Stimulated activated memory B cell treated with anti-CD40 and anti-IgM and Interleukin-4, amounts not matched to agents 10 μg/mL and 1 μg/mL and 100 μg/mL, for 72 hours (primary cell): Measurements from ENCODE around the gene CACNA1C.

Experiments used
- ATAC-seq: fragments of 150-1000 bp; cut with Tn5 transposase; 2 replicates; pipeline ENCODE4 v1.10.0; 2021
- H3K27ac Mint-ChIP-seq: one replicate; pipeline ENCODE4 v1.8.0; 2022; ENCODE audit warnings: mild to moderate bottlenecking, mixed read lengths
- H3K27me3 Mint-ChIP-seq: one replicate; pipeline ENCODE4 v1.8.0; 2022; ENCODE audit warnings: mixed read lengths
- H3K36me3 Mint-ChIP-seq: one replicate; pipeline ENCODE4 v1.8.0; 2022; ENCODE audit warnings: mixed read lengths
- H3K4me1 Mint-ChIP-seq: one replicate; pipeline ENCODE4 v1.8.0; 2022; ENCODE audit warnings: mixed read lengths
- H3K4me3 Mint-ChIP-seq: one replicate; pipeline ENCODE4 v1.8.0; 2022; ENCODE audit warnings: mild to moderate bottlenecking, moderate library complexity, mixed read lengths
- H3K9me3 Mint-ChIP-seq: one replicate; pipeline ENCODE4 v1.8.0; 2022; ENCODE audit warnings: mixed read lengths

Gene CACNA1C

GRCh38 chr12:2328661-2329060 lies 275.9 kb downstream of the CACNA1C start:
- no peaks in the 10 kb centered on the region for H3K36me3 Mint-ChIP-seq
- H3K9me3 Mint-ChIP-seq = no peaks in the 10 kb centered on the region

GRCh38 chr12:2329661-2330210 lies 276.9 kb downstream of the CACNA1C start:
- Mint-ChIP-seq H3K9me3 (no peaks in the 10 kb centered on the region), H3K4me3 (no peak overlapping the region), H3K36me3 (no peaks in the 10 kb centered on the region), H3K4me1 (no peaks in the 10 kb centered on the region), H3K27ac (no peak overlapping the region), H3K27me3 (peaks cover 47% of the 10 kb centered on the region)
- no peak for ATAC-seq

More at GRCh38 chr12:2328661-2329060, 275.9 kb downstream of the CACNA1C start:
- no peak overlapping the region for H3K27ac Mint-ChIP-seq
- H3K4me1 Mint-ChIP-seq = no peaks in the 10 kb centered on the region
- peaks cover 57% of the 10 kb centered on the region for H3K27me3 Mint-ChIP-seq
- H3K4me3 Mint-ChIP-seq = no peak overlapping the region
- ATAC-seq = no peak

- no peak overlapping the region for H3K27ac Mint-ChIP-seq
- no peak overlapping the region for H3K4me3 Mint-ChIP-seq
- H3K27me3 Mint-ChIP-seq = peaks cover 37% of the 10 kb centered on the region
- no peaks in the 10 kb centered on the region for H3K9me3 Mint-ChIP-seq
- no peaks in the 10 kb centered on the region for H3K36me3 Mint-ChIP-seq
- H3K4me1 Mint-ChIP-seq = peaks cover 15% of the 10 kb centered on the region
- no peak for ATAC-seq
These were observed 279.4 kb downstream of the CACNA1C start for GRCh38 chr12:2332236-2332635.

- Mint-ChIP-seq H3K4me1 (peaks cover 15% of the 10 kb centered on the region), H3K27ac (no peak overlapping the region), H3K36me3 (no peaks in the 10 kb centered on the region), H3K27me3 (peaks cover 43% of the 10 kb centered on the region), H3K9me3 (no peaks in the 10 kb centered on the region), H3K4me3 (no peak overlapping the region)
- ATAC-seq = no peak
These were observed 280.2 kb downstream of the CACNA1C start for GRCh38 chr12:2332947-2333346.

- Mint-ChIP-seq H3K9me3 (no peaks in the 10 kb centered on the region), H3K36me3 (no peaks in the 10 kb centered on the region), H3K27ac (no peak overlapping the region), H3K4me1 (peaks cover 15% of the 10 kb centered on the region), H3K4me3 (no peak overlapping the region), H3K27me3 (peaks cover 47% of the 10 kb centered on the region)
- ATAC-seq = no peak
These were observed 280.9 kb downstream of the CACNA1C start for GRCh38 chr12:2333491-2334195.

GRCh38 chr12:2334271-2334670 lies 281.5 kb downstream of the CACNA1C start:
- peaks cover 15% of the 10 kb centered on the region for H3K4me1 Mint-ChIP-seq
- peaks cover 45% of the 10 kb centered on the region for H3K27me3 Mint-ChIP-seq
- ATAC-seq = no peak
- no peaks in the 10 kb centered on the region for H3K9me3 Mint-ChIP-seq
- no peak overlapping the region for H3K27ac Mint-ChIP-seq
- H3K36me3 Mint-ChIP-seq = no peaks in the 10 kb centered on the region
- H3K4me3 Mint-ChIP-seq = no peak overlapping the region

- H3K27ac Mint-ChIP-seq = no peak overlapping the region
- no peaks in the 10 kb centered on the region for H3K36me3 Mint-ChIP-seq
- H3K9me3 Mint-ChIP-seq = no peaks in the 10 kb centered on the region
- H3K4me3 Mint-ChIP-seq = no peak overlapping the region
- ATAC-seq = no peak
- H3K27me3 Mint-ChIP-seq = peaks cover 41% of the 10 kb centered on the region
- peaks cover 15% of the 10 kb centered on the region for H3K4me1 Mint-ChIP-seq
These were observed 281.9 kb downstream of the CACNA1C start for GRCh38 chr12:2334689-2335088.

- peaks cover 15% of the 10 kb centered on the region for H3K4me1 Mint-ChIP-seq
- ATAC-seq = no peak
- H3K4me3 Mint-ChIP-seq = no peak overlapping the region
- no peaks in the 10 kb centered on the region for H3K36me3 Mint-ChIP-seq
- no peaks in the 10 kb centered on the region for H3K9me3 Mint-ChIP-seq
- H3K27ac Mint-ChIP-seq = no peak overlapping the region
- H3K27me3 Mint-ChIP-seq = peaks cover 38% of the 10 kb centered on the region
These were observed 282.3 kb downstream of the CACNA1C start for GRCh38 chr12:2335109-2335508.

GRCh38 chr12:2335513-2335912 lies 282.7 kb downstream of the CACNA1C start:
- peaks cover 15% of the 10 kb centered on the region for H3K4me1 Mint-ChIP-seq
- no peak overlapping the region for H3K4me3 Mint-ChIP-seq
- H3K9me3 Mint-ChIP-seq = no peaks in the 10 kb centered on the region
- H3K36me3 Mint-ChIP-seq = no peaks in the 10 kb centered on the region
- no peak overlapping the region for H3K27ac Mint-ChIP-seq
- no peak for ATAC-seq
- H3K27me3 Mint-ChIP-seq = peaks cover 36% of the 10 kb centered on the region

- Mint-ChIP-seq H3K36me3 (no peaks in the 10 kb centered on the region), H3K9me3 (no peaks in the 10 kb centered on the region), H3K4me1 (peaks cover 15% of the 10 kb centered on the region), H3K27me3 (peaks cover 36% of the 10 kb centered on the region), H3K4me3 (no peak overlapping the region), H3K27ac (no peak overlapping the region)
- ATAC-seq = no peak
These were observed 283.1 kb downstream of the CACNA1C start for GRCh38 chr12:2335916-2336315.

- Mint-ChIP-seq H3K27ac (peak overlapping the region; percentile 45), H3K36me3 (no peaks in the 10 kb centered on the region), H3K4me1 (peaks cover 15% of the 10 kb centered on the region), H3K4me3 (no peak overlapping the region), H3K27me3 (peaks cover 36% of the 10 kb centered on the region), H3K9me3 (no peaks in the 10 kb centered on the region)
- ATAC-seq = peak; percentile 66
These were observed 283.6 kb downstream of the CACNA1C start for GRCh38 chr12:2336409-2336829.

- Mint-ChIP-seq H3K27me3 (peaks cover 37% of the 10 kb centered on the region), H3K4me1 (peaks cover 15% of the 10 kb centered on the region), H3K9me3 (no peaks in the 10 kb centered on the region), H3K4me3 (no peak overlapping the region), H3K27ac (peak overlapping the region; percentile 45), H3K36me3 (no peaks in the 10 kb centered on the region)
- no peak for ATAC-seq
These were observed 284.5 kb downstream of the CACNA1C start for GRCh38 chr12:2337031-2338010.

GRCh38 chr12:2338381-2338780 lies 285.6 kb downstream of the CACNA1C start:
- ATAC-seq = no peak
- Mint-ChIP-seq H3K4me1 (peaks cover 15% of the 10 kb centered on the region), H3K27me3 (peaks cover 37% of the 10 kb centered on the region), H3K4me3 (no peak overlapping the region), H3K36me3 (no peaks in the 10 kb centered on the region), H3K9me3 (no peaks in the 10 kb centered on the region), H3K27ac (no peak overlapping the region)

GRCh38 chr12:2338991-2339431 lies 286.2 kb downstream of the CACNA1C start:
- Mint-ChIP-seq H3K27me3 (peaks cover 43% of the 10 kb centered on the region), H3K4me3 (no peak overlapping the region), H3K9me3 (no peaks in the 10 kb centered on the region), H3K4me1 (peaks cover 15% of the 10 kb centered on the region), H3K36me3 (no peaks in the 10 kb centered on the region), H3K27ac (no peak overlapping the region)
- ATAC-seq = no peak

- peaks cover 7% of the 10 kb centered on the region for H3K4me1 Mint-ChIP-seq
- ATAC-seq = peak; percentile 28
- no peak overlapping the region for H3K27ac Mint-ChIP-seq
- H3K4me3 Mint-ChIP-seq = no peak overlapping the region
- no peaks in the 10 kb centered on the region for H3K36me3 Mint-ChIP-seq
- H3K9me3 Mint-ChIP-seq = no peaks in the 10 kb centered on the region
- peaks cover 45% of the 10 kb centered on the region for H3K27me3 Mint-ChIP-seq
These were observed 288.4 kb downstream of the CACNA1C start for GRCh38 chr12:2341051-2341751.
